SK-N-SH (cell line): ENCODE results near the gene EXOC7. TPM values are rescaled to one million over a fixed set of nuclear protein-coding genes. Genes with fewer than 3 reads are reported as not detected.

Source experiments
- CTCF ChIA-PET: fragments of 300-600, 350-600 bp; formaldehyde crosslinking; extraction: SDS; loops from one replicate; lab custom pipeline; 2021; lab: Yijun Ruan, JAX
- POLR2A ChIA-PET: fragments of 350-600 bp; sonication (Branson Sonifier 250); formaldehyde crosslinking; extraction: SDS; loops from one replicate; lab custom pipeline; 2020; ENCODE audit warnings: antibody characterized with exemption, inconsistent platforms; lab: Yijun Ruan, JAX
- DNase-seq: peaks from one replicate; pipeline ENCODE4 v3.0.0; 2012
- H2AFZ ChIP-seq: fragments of 200-600 bp; sonication (generic); 2 replicates; pipeline ENCODE4 v1.8.1; 2016; ENCODE audit warnings: antibody characterized with exemption, mild to moderate bottlenecking, low read depth
- H3F3A ChIP-seq: fragments of 200-600 bp; sonication (generic); replicated peaks from 2 replicates; pipeline ENCODE3; 2016; ENCODE audit warnings: antibody characterized with exemption, mild to moderate bottlenecking; ENCODE audit not compliant: insufficient read depth
- H3K27ac ChIP-seq, 2 experiments: fragments of 200-500 bp in 1 of 2; fragments of 200-600 bp in 1 of 2; sonication (Bioruptor generic) in 1 of 2; sonication (generic), shearing (Covaris generic) in 1 of 2; 2 replicates each; pipeline versions ENCODE4 v1.5.1 to v1.6.1; 2014 to 2016; ENCODE audit warnings: low read depth in 2 of 2, inconsistent platforms in 1 of 2, low read length in 1 of 2, mild to moderate bottlenecking in 1 of 2, mixed read lengths in 1 of 2
- H3K27me3 ChIP-seq: fragments of 200-600 bp; sonication (generic), shearing (Covaris generic); 2 replicates; pipeline ENCODE4 v1.6.1; 2016; ENCODE audit warnings: mixed run types; ENCODE audit not compliant: insufficient read depth
- H3K36me3 ChIP-seq, 2 experiments: fragments of 200-500 bp in 1 of 2; fragments of 200-600 bp in 1 of 2; sonication (Bioruptor generic) in 1 of 2; sonication (generic) in 1 of 2; replicated peaks in 1 of 2; 2 replicates each; pipeline versions ENCODE3 to v1.5.1; 2014 to 2016; ENCODE audit warnings: low read length in 1 of 2, mild to moderate bottlenecking in 1 of 2; ENCODE audit not compliant: insufficient read depth in 2 of 2, control insufficient read depth in 1 of 2
- H3K4me1 ChIP-seq, 2 experiments: fragments of 200-500 bp in 1 of 2; fragments of 200-600 bp in 1 of 2; sonication (Bioruptor generic) in 1 of 2; sonication (generic), shearing (Covaris generic) in 1 of 2; 2 replicates each; pipeline versions ENCODE4 v1.5.1 to v1.6.1; 2014 to 2016; ENCODE audit warnings: low read depth in 1 of 2, low read length in 1 of 2, mixed run types in 1 of 2; ENCODE audit not compliant: insufficient read depth in 2 of 2, control insufficient read depth in 1 of 2
- H3K4me2 ChIP-seq: fragments of 200-600 bp; sonication (generic), shearing (Covaris generic); 2 replicates; pipeline ENCODE4 v1.6.1; 2017; ENCODE audit warnings: mixed run types
- H3K4me3 ChIP-seq, 2 experiments: fragments of 200-500 bp in 1 of 2; fragments of 200-600 bp in 1 of 2; sonication (Bioruptor generic) in 1 of 2; sonication (generic), shearing (Covaris generic) in 1 of 2; 2 replicates each; pipeline versions ENCODE4 v1.5.1 to v1.8.1; 2014 to 2016; ENCODE audit warnings: low read depth in 2 of 2, inconsistent platforms in 1 of 2, low read length in 1 of 2, mild to moderate bottlenecking in 1 of 2, mixed read lengths in 1 of 2, moderate library complexity in 1 of 2
- H3K79me2 ChIP-seq: fragments of 200-600 bp; sonication (generic); 2 replicates; pipeline ENCODE4 v1.8.1; 2017; ENCODE audit warnings: mild to moderate bottlenecking; ENCODE audit not compliant: insufficient read depth
- H3K9ac ChIP-seq: fragments of 200-600 bp; sonication (generic); 2 replicates; pipeline ENCODE4 v1.6.1; 2017; ENCODE audit warnings: mixed run types
- H3K9me2 ChIP-seq: fragments of 200-600 bp; sonication (generic); 2 replicates; pipeline ENCODE4 v1.6.1; 2017; ENCODE audit warnings: mixed run types
- H3K9me3 ChIP-seq: fragments of 200-600 bp; sonication (generic); 2 replicates; pipeline ENCODE4 v1.6.1; 2017; ENCODE audit warnings: mixed run types, mild to moderate bottlenecking, moderate library complexity
- H4K20me1 ChIP-seq: fragments of 200-600 bp; sonication (generic); 2 replicates; pipeline ENCODE4 v1.6.1; 2017; ENCODE audit warnings: mild to moderate bottlenecking, mixed run types; ENCODE audit not compliant: insufficient read depth
- ELF1 ChIP-seq: IDR thresholded peaks from 2 replicates; pipeline ENCODE4 v1.4.0; 2012
- FOXJ3 ChIP-seq: sonication (generic); formaldehyde crosslinking; IDR thresholded peaks from 2 replicates; pipeline ENCODE4 v1.5.1; 2020; ENCODE audit warnings: mild to moderate bottlenecking, missing genetic modification reagents
- FOXM1 ChIP-seq: IDR thresholded peaks from 2 replicates; pipeline ENCODE4 v1.4.0; 2012; ENCODE audit warnings: low read depth, mild to moderate bottlenecking
- JUND ChIP-seq: IDR thresholded peaks from 2 replicates; pipeline ENCODE4 v1.4.0; 2012
- MEF2A ChIP-seq: IDR thresholded peaks from 2 replicates; pipeline ENCODE4 v1.4.0; 2012; ENCODE audit warnings: low read depth, borderline replicate concordance
- NFIC ChIP-seq: IDR thresholded peaks from 2 replicates; pipeline ENCODE4 v1.4.0; 2012; ENCODE audit warnings: borderline replicate concordance
- REST ChIP-seq: IDR thresholded peaks from 2 replicates; pipeline ENCODE4 v1.6.1; 2012; ENCODE audit warnings: mild to moderate bottlenecking, low read depth, low read length, moderate library complexity
- RXRA ChIP-seq: IDR thresholded peaks from 2 replicates; pipeline ENCODE4 v1.4.0; 2012; ENCODE audit warnings: low read depth, mild to moderate bottlenecking, borderline replicate concordance
- ZBTB33 ChIP-seq: IDR thresholded peaks from 2 replicates; pipeline ENCODE4 v1.4.0; 2012; ENCODE audit warnings: low read depth, borderline replicate concordance
- WGBS: methylation state at CpG from one replicate; pipeline ENCODE4 v1.1.6; 2017; ENCODE audit warnings: low lambda C conversion rate; 5-methylcytosine and 5-hydroxymethylcytosine counted together
- polyA plus RNA-seq, 3 experiments: library from polyadenylated mRNA; depleted of rRNA; stranded (reverse); fragments of >200 nt; gene quantifications; 2 replicates each; pipeline ENCODE4 v1.2.3, GENCODE V29; 2012
- TF ChIP-seq, protein P1 (sequence below): fragments of 200-600 bp; sonication (generic); IDR thresholded peaks from 2 replicates; pipeline ENCODE4 v1.6.1; 2017; ENCODE audit warnings: antibody characterized with exemption, mild to moderate bottlenecking, moderate library complexity

EXOC7 gene
- polyA plus RNA-seq, 1 of the 3 experiments (the other 2 are of a cell fraction) = 129 TPM

- CTCF ChIA-PET = interaction anchor here (0.6 to 2.1 kb wide), 4 partner anchors 19 to 148 kb away, joined by 3 to 8 read pairs (median 3); no protein-coding TSS in a partner anchor
- Histone ChIP-seq H3K36me3 (peaks cover 61 to 78% of the 10 kb centered on the region in 2 experiments), H3K4me3 (no peak overlapping the region), H3F3A (peaks cover 13% of the 10 kb centered on the region), H2AFZ (no peak overlapping the region), H3K27ac (no peak overlapping the region), H3K9me3 (no peaks in the 10 kb centered on the region), H3K4me2 (no peak overlapping the region), H3K27me3 (no peaks in the 10 kb centered on the region), H4K20me1 (no peaks in the 10 kb centered on the region), H3K4me1 (no peaks in the 10 kb centered on the region), H3K79me2 (peaks cover 22% of the 10 kb centered on the region; the same call in 1 of the 2 replicates), H3K9me2 (no peaks in the 10 kb centered on the region), H3K9ac (no peak overlapping the region)
- WGBS = 94% methylated on average over 17 of the region's 17 CpGs
- DNase-seq = no peak
- TF ChIP-seq MEF2A (no peak), REST (no peak), RXRA (no peak), FOXJ3 (no peak), FOXM1 (no peak), JUND (no peak), ELF1 (no peak)
- TF ChIP-seq, protein P1, sequence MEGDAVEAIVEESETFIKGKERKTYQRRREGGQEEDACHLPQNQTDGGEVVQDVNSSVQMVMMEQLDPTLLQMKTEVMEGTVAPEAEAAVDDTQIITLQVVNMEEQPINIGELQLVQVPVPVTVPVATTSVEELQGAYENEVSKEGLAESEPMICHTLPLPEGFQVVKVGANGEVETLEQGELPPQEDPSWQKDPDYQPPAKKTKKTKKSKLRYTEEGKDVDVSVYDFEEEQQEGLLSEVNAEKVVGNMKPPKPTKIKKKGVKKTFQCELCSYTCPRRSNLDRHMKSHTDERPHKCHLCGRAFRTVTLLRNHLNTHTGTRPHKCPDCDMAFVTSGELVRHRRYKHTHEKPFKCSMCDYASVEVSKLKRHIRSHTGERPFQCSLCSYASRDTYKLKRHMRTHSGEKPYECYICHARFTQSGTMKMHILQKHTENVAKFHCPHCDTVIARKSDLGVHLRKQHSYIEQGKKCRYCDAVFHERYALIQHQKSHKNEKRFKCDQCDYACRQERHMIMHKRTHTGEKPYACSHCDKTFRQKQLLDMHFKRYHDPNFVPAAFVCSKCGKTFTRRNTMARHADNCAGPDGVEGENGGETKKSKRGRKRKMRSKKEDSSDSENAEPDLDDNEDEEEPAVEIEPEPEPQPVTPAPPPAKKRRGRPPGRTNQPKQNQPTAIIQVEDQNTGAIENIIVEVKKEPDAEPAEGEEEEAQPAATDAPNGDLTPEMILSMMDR = no peak
- TF ChIP-seq, all 33 proteins: peak for 0
- POLR2A ChIA-PET = no interaction called here
Measured at GRCh38 chr17:76053246-76054111, 50.1 kb downstream of the EXOC7 start.

DNA sequence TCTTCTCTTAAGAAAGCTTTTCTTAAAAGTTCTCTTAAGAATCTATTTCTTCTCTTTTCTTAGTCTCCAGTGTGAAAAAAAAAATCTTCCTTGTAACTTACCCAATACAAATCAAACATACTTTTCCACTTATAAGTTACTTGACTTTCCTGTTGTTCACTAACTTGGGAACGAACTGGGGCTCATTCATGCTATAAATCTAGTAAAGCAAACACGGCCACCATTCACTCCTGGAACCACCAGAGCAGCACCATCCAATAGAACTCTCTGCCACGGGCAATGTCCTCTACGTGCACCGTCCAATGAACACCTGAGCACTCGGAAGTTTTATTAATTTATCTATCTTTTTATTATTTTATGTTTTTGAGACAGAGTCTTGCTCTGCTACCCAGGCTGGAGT is 52.0 kb downstream of the EXOC7 start:
- Histone ChIP-seq H3K4me2 (no peak overlapping the region), H3K27ac (no peak overlapping the region), H3K9me2 (no peaks in the 10 kb centered on the region), H3K4me3 (no peak overlapping the region), H3K9ac (no peak overlapping the region), H4K20me1 (no peaks in the 10 kb centered on the region), H2AFZ (no peak overlapping the region), H3K27me3 (no peaks in the 10 kb centered on the region), H3K9me3 (no peaks in the 10 kb centered on the region), H3F3A (peaks cover 13% of the 10 kb centered on the region), H3K4me1 (no peaks in the 10 kb centered on the region), H3K79me2 (peaks cover 22% of the 10 kb centered on the region; the same call in 1 of the 2 replicates), H3K36me3 (peaks cover 64 to 78% of the 10 kb centered on the region in 2 experiments)
- ChIA-PET POLR2A (no interaction called here), CTCF (interaction anchor here (1.3 to 2.6 kb wide), 4 partner anchors 23 to 228 kb away, joined by 3 to 17 read pairs (median 5); partner anchors contain the start of gene GALR2)
- WGBS = 92% methylated on average over 6 of the region's 6 CpGs
- TF ChIP-seq NFIC (no peak), ZBTB33 (no peak)
- DNase-seq = no peak
